ENCODE measurements around the gene MAMDC4.
"Not testable (repeated sequence)": the region's sequence is repeated elsewhere in the genome, so short reads cannot be mapped to it uniquely, and the experiment has no call there.

The MAMDC4 gene

DNA sequence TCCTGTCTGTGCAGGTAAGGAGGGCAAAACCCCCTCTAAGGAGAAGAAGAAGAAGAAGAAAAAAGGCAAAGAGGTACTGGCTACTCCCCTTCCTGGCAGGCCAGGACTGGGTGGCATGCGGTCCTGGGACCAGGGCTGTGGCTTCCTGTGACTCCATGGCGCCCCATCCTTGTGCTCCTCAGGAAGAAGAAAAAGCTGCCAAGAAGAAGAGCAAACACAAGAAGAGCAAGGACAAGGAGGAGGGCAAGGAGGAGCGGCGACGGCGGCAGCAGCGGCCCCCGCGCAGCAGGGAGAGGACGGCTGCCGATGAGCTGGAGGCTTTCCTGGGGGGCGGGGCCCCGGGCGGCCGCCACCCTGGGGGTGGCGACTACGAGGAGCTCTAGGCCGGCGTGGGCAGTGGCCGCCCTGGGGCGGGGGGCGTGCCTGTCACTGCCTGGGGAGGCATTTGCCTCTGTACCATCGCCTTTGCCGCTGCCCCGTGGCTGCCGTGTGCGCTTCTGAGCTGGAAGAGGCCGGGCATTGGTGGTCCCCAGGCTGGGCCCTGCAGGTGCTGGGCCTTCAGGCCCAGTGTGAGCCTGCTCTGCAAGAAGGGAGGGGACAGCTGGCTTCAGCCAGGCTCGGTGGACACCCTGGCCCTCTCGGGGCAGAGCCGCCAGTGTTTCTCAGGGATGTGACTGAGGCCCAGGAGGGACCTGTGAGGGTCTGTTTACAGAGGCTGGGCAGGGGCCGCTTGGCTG lies 11.8 kb upstream of the MAMDC4 start:
- H3K36me3 Mint-ChIP-seq: peaks cover 26 to 30% of the 10 kb centered on the region in 2 donors
- peak overlapping the region; percentile 52 for H3K27ac Mint-ChIP-seq
- peaks cover 18 to 19% of the 10 kb centered on the region in 2 donors for H3K4me1 Mint-ChIP-seq
- peaks cover 0 to 11% of the 10 kb centered on the region in 2 donors for H3K27me3 Mint-ChIP-seq
- no peaks in the 10 kb centered on the region for H3K9me3 Mint-ChIP-seq
- H3K4me3 Mint-ChIP-seq: peak overlapping the region; percentile 0 to 43
- ATAC-seq (replicated peaks) (no peak), DNase-seq (no peak)

GRCh38 chr9:136840877-136841645 lies 11.1 kb upstream of the MAMDC4 start:
- Mint-ChIP-seq H3K4me3 (peak overlapping the region in 1 of 2 donors; percentile 4), H3K36me3 (peaks cover 26 to 27% of the 10 kb centered on the region in 2 donors)
- DNase-seq: no peak

GRCh38 chr9:136841646-136842379 lies 10.3 kb upstream of the MAMDC4 start:
- H3K27me3 Mint-ChIP-seq: peaks cover 4 to 18% of the 10 kb centered on the region in 2 donors
- H3K9me3 Mint-ChIP-seq; H3K27ac Mint-ChIP-seq; DNase-seq; ATAC-seq (replicated peaks): not testable (repeated sequence)
- H3K36me3 Mint-ChIP-seq: peaks cover 26 to 30% of the 10 kb centered on the region in 2 donors
- H3K4me3 Mint-ChIP-seq: peak overlapping the region; percentile 4 to 97
- peaks cover 20 to 24% of the 10 kb centered on the region in 2 donors for H3K4me1 Mint-ChIP-seq

More at GRCh38 chr9:136840877-136841645, 11.1 kb upstream of the MAMDC4 start:
- no peaks in the 10 kb centered on the region for H3K9me3 Mint-ChIP-seq
- no peak for ATAC-seq (replicated peaks)
- peaks cover 18 to 19% of the 10 kb centered on the region in 2 donors for H3K4me1 Mint-ChIP-seq
- peaks cover 0 to 12% of the 10 kb centered on the region in 2 donors for H3K27me3 Mint-ChIP-seq
- H3K27ac Mint-ChIP-seq: peak overlapping the region; percentile 20

- H3K4me3 Mint-ChIP-seq: peak within 1 kb of the TSS; percentile 88 to 97
- peaks cover 24 to 30% of the 10 kb centered on the region in 2 donors for H3K4me1 Mint-ChIP-seq
- peak within 1 kb of the TSS; percentile 89 for H3K27ac Mint-ChIP-seq
- H3K36me3 Mint-ChIP-seq: peaks cover 26 to 31% of the 10 kb centered on the region in 2 donors
- H3K27me3 Mint-ChIP-seq: peaks cover 4 to 23% of the 10 kb centered on the region in 2 donors
- DNase-seq: peak; percentile 77
- ATAC-seq (replicated peaks): peak; percentile 89 to 93
- H3K9me3 Mint-ChIP-seq: not testable (repeated sequence)
These were observed 9.7 kb upstream of the MAMDC4 start, which contains the start of gene AJM1 for GRCh38 chr9:136842380-136842948. TSS of gene AJM1 (plus strand) at chr9:136842478. CDS start at chr9:136844415, 1,937 bp downstream.

GRCh38 chr9:136843159-136843800 lies 8.9 kb upstream of the MAMDC4 start:
- H3K9me3 Mint-ChIP-seq, DNase-seq: not testable (repeated sequence)
- peak overlapping the region; percentile 57 to 63 for H3K4me3 Mint-ChIP-seq
- peak overlapping the region; percentile 87 for H3K27ac Mint-ChIP-seq
- peak in 1 of 2 donors; percentile 5 for ATAC-seq (replicated peaks)
- peaks cover 31 to 33% of the 10 kb centered on the region in 2 donors for H3K36me3 Mint-ChIP-seq
- peaks cover 30 to 37% of the 10 kb centered on the region in 2 donors for H3K4me1 Mint-ChIP-seq
- peaks cover 11 to 30% of the 10 kb centered on the region in 2 donors for H3K27me3 Mint-ChIP-seq

DNA sequence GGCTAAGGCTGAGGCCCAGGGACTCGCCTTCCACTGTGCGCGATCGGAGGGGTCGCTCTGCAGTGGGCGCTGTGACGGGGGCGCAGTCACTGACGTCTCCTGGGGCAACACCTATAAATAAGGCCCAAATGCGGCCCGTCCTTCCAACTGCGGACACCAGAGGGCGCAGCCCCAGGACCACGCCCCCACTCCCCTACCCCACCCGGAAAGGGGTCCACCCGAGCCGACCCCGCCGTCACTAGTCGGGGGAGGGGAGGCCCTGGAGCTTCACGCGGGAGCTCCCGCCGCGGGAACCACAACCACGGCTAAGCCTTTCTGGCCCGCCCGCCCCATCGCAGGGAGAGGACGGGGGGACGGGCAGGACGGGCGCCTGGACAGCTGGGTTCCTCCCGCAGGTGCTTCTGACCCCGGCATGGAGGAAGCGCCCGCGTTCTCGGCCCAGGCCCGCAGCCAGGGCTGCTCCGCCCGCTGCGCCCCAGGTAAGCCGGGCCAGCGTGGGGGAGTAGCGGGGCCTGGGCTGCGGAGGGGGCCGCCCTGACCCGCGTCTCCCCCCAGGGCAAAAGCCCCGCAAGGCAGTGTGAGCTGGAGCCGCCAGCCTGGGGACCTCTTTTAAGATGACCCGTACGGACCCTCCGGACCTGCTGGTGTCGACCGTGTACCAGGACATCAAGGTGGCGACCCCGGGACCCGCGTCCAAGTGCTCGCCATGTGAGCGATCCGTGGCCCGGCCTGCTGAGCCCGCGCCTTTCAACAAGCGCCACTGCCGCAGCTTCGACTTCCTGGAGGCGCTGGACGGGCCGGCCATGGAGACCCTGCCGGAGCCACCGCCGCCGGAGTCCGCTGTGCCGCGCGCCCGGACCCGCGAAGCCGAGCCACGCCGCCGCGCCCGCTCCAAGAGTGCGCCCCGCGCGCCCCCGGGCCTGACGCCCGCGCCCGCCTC lies 8.1 kb upstream of the MAMDC4 start:
- peak; percentile 50 for DNase-seq
- Mint-ChIP-seq H3K27me3 (peaks cover 11 to 30% of the 10 kb centered on the region in 2 donors), H3K4me1 (peaks cover 30 to 37% of the 10 kb centered on the region in 2 donors), H3K36me3 (peaks cover 23 to 26% of the 10 kb centered on the region in 2 donors), H3K27ac (peak overlapping the region; percentile 87), H3K4me3 (peak overlapping the region; percentile 57 to 63)
- H3K9me3 Mint-ChIP-seq; ATAC-seq (replicated peaks): not testable (repeated sequence)

DNA sequence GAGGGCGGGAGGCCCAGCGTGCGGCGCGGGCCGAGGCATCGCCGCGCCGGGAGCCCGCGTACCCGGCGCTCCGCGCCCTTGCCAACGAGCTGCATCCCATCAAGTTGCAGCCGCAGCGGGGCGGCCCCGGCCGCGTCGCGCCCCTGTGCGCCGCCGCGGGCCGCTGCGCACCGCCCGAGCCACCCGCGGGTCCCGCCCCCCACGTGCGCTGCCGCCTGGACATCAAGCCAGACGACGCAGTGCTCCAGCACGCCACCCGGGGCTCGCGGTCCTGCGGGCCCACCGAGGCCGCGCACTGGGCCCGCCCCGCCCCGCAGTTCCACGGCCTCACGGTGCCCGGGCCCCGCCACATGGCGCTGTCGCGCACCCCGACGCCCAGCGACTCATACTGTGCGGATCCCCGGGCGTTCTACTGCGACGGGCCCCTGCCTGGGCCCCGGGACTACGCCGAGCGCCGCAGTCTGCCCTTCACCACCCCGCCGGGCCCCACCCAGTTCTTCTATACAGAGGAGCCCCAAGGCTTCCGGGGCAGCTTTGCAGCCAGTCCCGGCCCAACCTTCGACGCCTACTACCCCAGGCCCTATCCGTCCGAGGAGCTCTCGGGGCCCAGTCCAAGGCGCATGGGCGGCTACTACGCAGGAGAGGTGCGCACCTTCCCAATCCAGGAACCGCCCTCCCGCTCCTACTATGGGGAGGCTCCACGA lies 7.2 kb upstream of the MAMDC4 start:
- Mint-ChIP-seq H3K9me3 (no peaks in the 10 kb centered on the region), H3K27me3 (peaks cover 11 to 30% of the 10 kb centered on the region in 2 donors), H3K36me3 (peaks cover 15 to 18% of the 10 kb centered on the region in 2 donors), H3K4me1 (peaks cover 34 to 41% of the 10 kb centered on the region in 2 donors), H3K27ac (peak overlapping the region; percentile 47), H3K4me3 (peak overlapping the region; percentile 44 to 46)
- ATAC-seq (replicated peaks): no peak
- no peak for DNase-seq

GRCh38 chr9:136845465-136846260 lies 6.5 kb upstream of the MAMDC4 start:
- H3K4me3 Mint-ChIP-seq: peak overlapping the region in 1 of 2 donors; percentile 44
- peak overlapping the region; percentile 47 for H3K27ac Mint-ChIP-seq

DNA sequence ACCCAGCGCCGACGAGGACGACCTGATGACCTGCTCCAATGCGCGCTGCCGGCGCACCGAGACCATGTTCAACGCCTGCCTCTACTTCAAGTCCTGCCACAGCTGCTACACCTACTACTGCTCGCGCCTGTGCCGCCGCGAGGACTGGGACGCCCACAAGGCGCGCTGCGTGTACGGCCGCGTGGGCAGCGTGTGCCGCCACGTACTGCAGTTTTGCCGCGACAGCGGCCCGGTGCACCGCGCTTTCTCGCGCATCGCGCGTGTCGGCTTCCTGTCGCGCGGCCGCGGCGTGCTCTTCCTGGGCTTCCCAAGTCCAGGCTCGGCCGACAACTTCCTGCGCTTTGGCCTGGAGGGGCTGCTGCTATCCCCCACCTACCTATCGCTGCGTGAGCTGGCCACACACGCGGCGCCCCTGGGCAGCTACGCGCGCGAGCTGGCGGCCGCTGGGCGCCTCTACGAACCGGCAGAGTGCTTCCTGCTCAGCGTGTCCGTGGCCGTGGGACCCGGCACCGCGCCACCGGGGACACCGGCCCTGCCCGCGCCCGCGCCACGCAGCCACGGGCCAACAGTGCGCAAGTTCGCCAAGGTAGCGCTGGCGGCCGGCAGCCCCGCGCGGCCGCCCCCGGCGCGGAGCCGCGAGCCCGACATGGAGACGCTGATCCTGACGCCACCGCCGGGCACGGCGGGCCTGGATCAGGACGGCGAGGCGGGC lies 5.6 kb upstream of the MAMDC4 start:
- no peak for DNase-seq

More at GRCh38 chr9:136845465-136846260, 6.5 kb upstream of the MAMDC4 start:
- Mint-ChIP-seq H3K27me3 (peaks cover 11 to 30% of the 10 kb centered on the region in 2 donors), H3K4me1 (peaks cover 35 to 48% of the 10 kb centered on the region in 2 donors), H3K9me3 (no peaks in the 10 kb centered on the region), H3K36me3 (peaks cover 13 to 18% of the 10 kb centered on the region in 2 donors)
- DNase-seq: no peak
- no peak for ATAC-seq (replicated peaks)

GRCh38 chr9:136847088-136847825 lies 4.9 kb upstream of the MAMDC4 start:
- Mint-ChIP-seq H3K4me1 (peaks cover 28 to 46% of the 10 kb centered on the region in 2 donors), H3K9me3 (no peaks in the 10 kb centered on the region), H3K36me3 (peaks cover 15 to 25% of the 10 kb centered on the region in 2 donors), H3K4me3 (peak overlapping the region; percentile 91 to 92), H3K27me3 (peaks cover 11 to 29% of the 10 kb centered on the region in 2 donors), H3K27ac (peak overlapping the region; percentile 98)
- DNase-seq: no peak
- ATAC-seq (replicated peaks): no peak

More for the DNA sequence above, 5.6 kb upstream of the MAMDC4 start:
- H3K9me3 Mint-ChIP-seq: no peaks in the 10 kb centered on the region
- peaks cover 11 to 30% of the 10 kb centered on the region in 2 donors for H3K27me3 Mint-ChIP-seq
- H3K27ac Mint-ChIP-seq: peak overlapping the region; percentile 94
- H3K4me1 Mint-ChIP-seq: peaks cover 31 to 51% of the 10 kb centered on the region in 2 donors
- peak overlapping the region; percentile 52 to 67 for H3K4me3 Mint-ChIP-seq
- peaks cover 12 to 21% of the 10 kb centered on the region in 2 donors for H3K36me3 Mint-ChIP-seq
- ATAC-seq (replicated peaks): no peak

Data from stimulated activated naive B cell treated with anti-CD40 and anti-IgM and Interleukin-4, amounts not matched to agents 10 μg/mL and 1 μg/mL and 100 μg/mL, for 72 hours (primary cell).